ENCODE measurements around the gene OR14A16.

The OR14A16 gene

GRCh38 chr1:247845693-247846017, 21.7 kb upstream of the OR14A16 start:
- H3K36me3 ChIP-seq (ENCODE audit: control insufficient read depth in 2 of 2, insufficient read depth in 2 of 2, low read length in 2 of 2): no peaks in the 10 kb centered on the region
- no peaks in the 10 kb centered on the region for H3K4me1 ChIP-seq (ENCODE audit: control insufficient read depth in 2 of 2, insufficient read depth in 2 of 2, low read length in 2 of 2)
- no peak overlapping the region for H3K9ac ChIP-seq (ENCODE audit: low read depth in 1 of 2, low read length in 2 of 2)
- no peak overlapping the region for H3K27ac ChIP-seq (ENCODE audit: low read depth in 2 of 2, low read length in 2 of 2)
- no peaks in the 10 kb centered on the region for H3K9me3 ChIP-seq (ENCODE audit: control insufficient read depth in 2 of 2, low read length in 2 of 2)
- no peak overlapping the region for H3K4me3 ChIP-seq (ENCODE audit: low read length in 2 of 2)
- H3K27me3 ChIP-seq (ENCODE audit: control insufficient read depth in 2 of 2, insufficient read depth in 2 of 2, low read length in 2 of 2): no peaks in the 10 kb centered on the region

DNA sequence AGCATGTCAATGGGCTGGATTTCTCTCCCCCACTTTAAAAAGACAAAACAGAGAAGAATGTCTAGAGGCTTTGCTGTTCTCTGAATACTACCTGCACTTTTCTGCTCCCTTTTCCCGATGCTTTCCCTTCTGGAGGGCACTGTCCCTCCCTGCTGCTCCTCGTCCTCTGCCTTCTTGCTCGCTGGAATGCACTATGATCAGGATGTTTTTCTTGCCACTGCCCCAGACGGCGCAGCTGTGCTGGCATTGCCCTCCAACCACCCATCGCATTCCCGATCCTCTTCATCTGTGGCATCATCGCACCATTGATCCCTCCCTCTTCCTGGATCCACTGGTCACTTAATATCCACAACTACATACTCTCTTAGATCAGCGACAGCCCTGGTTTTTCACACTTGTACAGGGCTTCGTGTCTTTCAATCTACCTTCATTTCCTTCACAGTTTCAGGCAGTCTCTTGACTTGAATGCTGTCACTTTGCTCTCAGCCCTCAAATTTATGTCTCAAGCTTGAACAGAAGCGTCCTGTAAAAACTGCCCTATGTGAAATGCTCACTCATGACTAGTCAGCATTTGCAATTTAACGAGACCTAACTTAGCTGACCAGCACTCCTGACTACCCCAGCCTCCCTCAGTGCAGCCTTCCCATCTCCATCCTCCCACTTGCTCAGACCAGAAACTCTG, 21.2 kb upstream of the OR14A16 start:
- H3K27ac ChIP-seq (ENCODE audit: low read depth in 2 of 2, low read length in 2 of 2): no peak overlapping the region
- H3K9me3 ChIP-seq (ENCODE audit: control insufficient read depth in 2 of 2, low read length in 2 of 2): no peaks in the 10 kb centered on the region
- H3K36me3 ChIP-seq (ENCODE audit: control insufficient read depth in 2 of 2, insufficient read depth in 2 of 2, low read length in 2 of 2): no peaks in the 10 kb centered on the region
- no peaks in the 10 kb centered on the region for H3K27me3 ChIP-seq (ENCODE audit: control insufficient read depth in 2 of 2, insufficient read depth in 2 of 2, low read length in 2 of 2)
- no peaks in the 10 kb centered on the region for H3K4me1 ChIP-seq (ENCODE audit: control insufficient read depth in 2 of 2, insufficient read depth in 2 of 2, low read length in 2 of 2)
- H3K9ac ChIP-seq (ENCODE audit: low read depth in 1 of 2, low read length in 2 of 2): no peak overlapping the region
- no peak overlapping the region for H3K4me3 ChIP-seq (ENCODE audit: low read length in 2 of 2)

DNA sequence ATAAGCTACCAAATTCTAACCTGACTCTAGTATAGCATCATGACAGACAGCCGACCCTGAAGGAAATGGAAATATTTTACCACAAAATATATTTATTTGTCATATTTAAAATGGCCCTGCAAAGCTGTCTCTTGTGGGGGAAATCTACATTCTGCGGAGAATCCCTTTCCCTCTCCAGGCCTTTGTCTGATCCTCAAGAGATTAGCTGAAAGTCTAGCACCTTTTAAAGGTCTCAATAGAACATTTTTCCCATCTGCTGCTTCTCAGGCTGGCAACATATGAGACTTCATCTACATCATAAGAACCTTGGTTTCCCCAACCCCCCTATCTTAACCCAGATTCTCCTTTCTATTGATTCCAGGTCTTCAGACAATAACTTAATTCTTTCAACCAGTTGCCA, 19.5 kb upstream of the OR14A16 start:
- Histone ChIP-seq H3K9ac (ENCODE audit: low read depth in 1 of 2, low read length in 2 of 2) (no peak overlapping the region), H3K4me3 (ENCODE audit: low read length in 2 of 2) (no peak overlapping the region), H3K9me3 (ENCODE audit: control insufficient read depth in 2 of 2, low read length in 2 of 2) (no peaks in the 10 kb centered on the region), H3K27ac (ENCODE audit: low read depth in 2 of 2, low read length in 2 of 2) (no peak overlapping the region), H3K27me3 (ENCODE audit: control insufficient read depth in 2 of 2, insufficient read depth in 2 of 2, low read length in 2 of 2) (no peaks in the 10 kb centered on the region), H3K4me1 (ENCODE audit: control insufficient read depth in 2 of 2, insufficient read depth in 2 of 2, low read length in 2 of 2) (no peaks in the 10 kb centered on the region), H3K36me3 (ENCODE audit: control insufficient read depth in 2 of 2, insufficient read depth in 2 of 2, low read length in 2 of 2) (no peaks in the 10 kb centered on the region)

DNA sequence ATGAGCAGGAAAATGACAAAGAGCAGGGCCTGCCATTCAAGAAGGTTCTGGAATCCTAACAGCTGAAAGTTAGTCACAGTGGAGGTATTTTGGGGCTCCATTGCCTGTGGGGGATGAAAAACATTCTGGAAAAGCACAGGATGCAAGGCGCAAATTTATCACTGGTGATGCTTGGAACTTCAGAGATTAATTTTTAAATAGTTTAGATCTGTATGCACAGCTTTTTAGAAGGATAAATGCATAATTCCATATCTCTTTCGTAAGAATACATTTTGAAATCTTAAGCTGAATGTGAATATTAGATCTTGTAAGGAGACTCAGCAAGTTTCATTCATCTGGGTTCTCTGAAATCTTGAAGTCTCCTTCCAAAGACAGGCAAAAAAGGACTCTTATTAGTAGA, 17.9 kb upstream of the OR14A16 start, which contains the start of gene OR11L1:
OR11L1 (minus strand) TSS at position 101 of the 400 bp plus-strand sequence; CDS start at position 101, 0 bp downstream.
- Histone ChIP-seq H3K4me3 (ENCODE audit: low read length in 2 of 2) (no peak within 1 kb of the TSS), H3K9ac (ENCODE audit: low read depth in 1 of 2, low read length in 2 of 2) (no peak within 1 kb of the TSS), H3K36me3 (ENCODE audit: control insufficient read depth in 2 of 2, insufficient read depth in 2 of 2, low read length in 2 of 2) (no peaks in the 10 kb centered on the region), H3K9me3 (ENCODE audit: control insufficient read depth in 2 of 2, low read length in 2 of 2) (no peaks in the 10 kb centered on the region), H3K4me1 (ENCODE audit: control insufficient read depth in 2 of 2, insufficient read depth in 2 of 2, low read length in 2 of 2) (no peaks in the 10 kb centered on the region), H3K27ac (ENCODE audit: low read depth in 2 of 2, low read length in 2 of 2) (no peak within 1 kb of the TSS), H3K27me3 (ENCODE audit: control insufficient read depth in 2 of 2, insufficient read depth in 2 of 2, low read length in 2 of 2) (no peaks in the 10 kb centered on the region)

DNA sequence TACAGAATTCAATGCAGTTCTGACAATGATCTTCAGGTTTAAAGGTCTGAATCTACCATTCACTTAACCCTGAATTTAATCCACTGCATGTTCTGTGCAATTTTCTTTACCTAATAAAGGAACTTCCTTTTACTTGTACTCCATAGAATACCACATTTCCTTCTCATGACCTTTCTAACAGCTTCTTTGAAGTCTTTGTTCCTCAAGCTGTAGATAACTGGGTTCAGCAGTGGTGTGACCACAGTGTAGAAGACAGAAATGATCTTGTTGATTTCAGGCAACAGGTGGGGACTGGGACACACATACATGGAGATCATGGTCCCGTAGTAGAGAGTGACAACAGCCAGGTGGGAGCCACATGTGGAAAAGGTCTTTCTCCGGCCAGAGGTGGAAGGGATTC, 16.9 kb upstream of the OR14A16 start:
- Histone ChIP-seq H3K27me3 (ENCODE audit: control insufficient read depth in 2 of 2, insufficient read depth in 2 of 2, low read length in 2 of 2) (no peaks in the 10 kb centered on the region), H3K27ac (ENCODE audit: low read depth in 2 of 2, low read length in 2 of 2) (no peak overlapping the region), H3K36me3 (ENCODE audit: control insufficient read depth in 2 of 2, insufficient read depth in 2 of 2, low read length in 2 of 2) (no peaks in the 10 kb centered on the region), H3K4me1 (ENCODE audit: control insufficient read depth in 2 of 2, insufficient read depth in 2 of 2, low read length in 2 of 2) (no peaks in the 10 kb centered on the region), H3K9ac (ENCODE audit: low read depth in 1 of 2, low read length in 2 of 2) (no peak overlapping the region), H3K9me3 (ENCODE audit: control insufficient read depth in 2 of 2, low read length in 2 of 2) (no peaks in the 10 kb centered on the region), H3K4me3 (ENCODE audit: low read length in 2 of 2) (no peak overlapping the region)

GRCh38 chr1:247833601-247834000, 9.7 kb upstream of the OR14A16 start:
- no peaks in the 10 kb centered on the region for H3K4me1 ChIP-seq (ENCODE audit: control insufficient read depth in 2 of 2, insufficient read depth in 2 of 2, low read length in 2 of 2)
- H3K9me3 ChIP-seq (ENCODE audit: control insufficient read depth in 2 of 2, low read length in 2 of 2): no peaks in the 10 kb centered on the region
- no peak overlapping the region for H3K27ac ChIP-seq (ENCODE audit: low read depth in 2 of 2, low read length in 2 of 2)
- H3K9ac ChIP-seq (ENCODE audit: low read depth in 1 of 2, low read length in 2 of 2): no peak overlapping the region
- no peak overlapping the region for H3K4me3 ChIP-seq (ENCODE audit: low read length in 2 of 2)
- H3K36me3 ChIP-seq (ENCODE audit: control insufficient read depth in 2 of 2, insufficient read depth in 2 of 2, low read length in 2 of 2): no peaks in the 10 kb centered on the region
- H3K27me3 ChIP-seq (ENCODE audit: control insufficient read depth in 2 of 2, insufficient read depth in 2 of 2, low read length in 2 of 2): no peaks in the 10 kb centered on the region

- Histone ChIP-seq H3K4me3 (ENCODE audit: low read length in 2 of 2) (no peak overlapping the region), H3K9me3 (ENCODE audit: control insufficient read depth in 2 of 2, low read length in 2 of 2) (no peaks in the 10 kb centered on the region), H3K9ac (ENCODE audit: low read depth in 1 of 2, low read length in 2 of 2) (no peak overlapping the region), H3K4me1 (ENCODE audit: control insufficient read depth in 2 of 2, insufficient read depth in 2 of 2, low read length in 2 of 2) (no peaks in the 10 kb centered on the region), H3K27me3 (ENCODE audit: control insufficient read depth in 2 of 2, insufficient read depth in 2 of 2, low read length in 2 of 2) (no peaks in the 10 kb centered on the region), H3K27ac (ENCODE audit: low read depth in 2 of 2, low read length in 2 of 2) (no peak overlapping the region), H3K36me3 (ENCODE audit: control insufficient read depth in 2 of 2, insufficient read depth in 2 of 2, low read length in 2 of 2) (no peaks in the 10 kb centered on the region)
Observed at GRCh38 chr1:247829656-247830055, 5.7 kb upstream of the OR14A16 start.

- no peaks in the 10 kb centered on the region for H3K36me3 ChIP-seq (ENCODE audit: control insufficient read depth in 2 of 2, insufficient read depth in 2 of 2, low read length in 2 of 2)
- H3K27ac ChIP-seq (ENCODE audit: low read depth in 2 of 2, low read length in 2 of 2): no peak overlapping the region
- no peaks in the 10 kb centered on the region for H3K9me3 ChIP-seq (ENCODE audit: control insufficient read depth in 2 of 2, low read length in 2 of 2)
- H3K4me3 ChIP-seq (ENCODE audit: low read length in 2 of 2): no peak overlapping the region
- no peak overlapping the region for H3K9ac ChIP-seq (ENCODE audit: low read depth in 1 of 2, low read length in 2 of 2)
- H3K4me1 ChIP-seq (ENCODE audit: control insufficient read depth in 2 of 2, insufficient read depth in 2 of 2, low read length in 2 of 2): no peaks in the 10 kb centered on the region
- no peaks in the 10 kb centered on the region for H3K27me3 ChIP-seq (ENCODE audit: control insufficient read depth in 2 of 2, insufficient read depth in 2 of 2, low read length in 2 of 2)
Observed at GRCh38 chr1:247825362-247825761, 1.4 kb upstream of the OR14A16 start.

- Histone ChIP-seq H3K9ac (ENCODE audit: low read depth in 1 of 2, low read length in 2 of 2) (no peak overlapping the region), H3K36me3 (ENCODE audit: control insufficient read depth in 2 of 2, insufficient read depth in 2 of 2, low read length in 2 of 2) (no peaks in the 10 kb centered on the region), H3K27me3 (ENCODE audit: control insufficient read depth in 2 of 2, insufficient read depth in 2 of 2, low read length in 2 of 2) (no peaks in the 10 kb centered on the region), H3K4me3 (ENCODE audit: low read length in 2 of 2) (no peak overlapping the region), H3K27ac (ENCODE audit: low read depth in 2 of 2, low read length in 2 of 2) (no peak overlapping the region), H3K4me1 (ENCODE audit: control insufficient read depth in 2 of 2, insufficient read depth in 2 of 2, low read length in 2 of 2) (no peaks in the 10 kb centered on the region), H3K9me3 (ENCODE audit: control insufficient read depth in 2 of 2, low read length in 2 of 2) (no peaks in the 10 kb centered on the region)
Observed at GRCh38 chr1:247822060-247822459, 1.9 kb downstream of the OR14A16 start.

DNA sequence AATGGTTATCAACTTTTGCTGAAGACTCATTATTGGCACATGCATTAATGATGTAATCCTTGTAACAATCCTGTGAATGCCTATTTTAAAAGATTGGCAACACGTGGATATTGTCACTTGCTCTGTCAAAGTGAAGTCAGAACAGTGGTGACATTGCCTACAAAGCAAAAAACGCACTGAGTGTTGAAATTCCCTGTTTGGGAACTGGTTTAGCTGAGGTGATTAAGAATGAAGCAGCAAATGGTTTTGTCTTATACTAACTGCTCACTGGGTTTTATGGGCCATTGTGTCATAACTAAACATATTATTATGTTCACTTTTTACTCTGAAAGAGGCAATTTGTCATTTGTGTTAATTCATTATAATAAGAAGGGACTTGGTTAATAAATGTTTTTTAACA, 11.3 kb downstream of the OR14A16 start:
- H3K36me3 ChIP-seq (ENCODE audit: control insufficient read depth in 2 of 2, insufficient read depth in 2 of 2, low read length in 2 of 2): no peaks in the 10 kb centered on the region
- H3K4me1 ChIP-seq (ENCODE audit: control insufficient read depth in 2 of 2, insufficient read depth in 2 of 2, low read length in 2 of 2): no peaks in the 10 kb centered on the region
- H3K4me3 ChIP-seq (ENCODE audit: low read length in 2 of 2): no peak overlapping the region
- no peak overlapping the region for H3K27ac ChIP-seq (ENCODE audit: low read depth in 2 of 2, low read length in 2 of 2)
- no peaks in the 10 kb centered on the region for H3K9me3 ChIP-seq (ENCODE audit: control insufficient read depth in 2 of 2, low read length in 2 of 2)
- no peak overlapping the region for H3K9ac ChIP-seq (ENCODE audit: low read depth in 1 of 2, low read length in 2 of 2)
- H3K27me3 ChIP-seq (ENCODE audit: control insufficient read depth in 2 of 2, insufficient read depth in 2 of 2, low read length in 2 of 2): no peaks in the 10 kb centered on the region

GRCh38 chr1:247797518-247797917, 26.4 kb downstream of the OR14A16 start:
- H3K4me3 ChIP-seq (ENCODE audit: low read length in 2 of 2): no peak overlapping the region
- no peak overlapping the region for H3K9ac ChIP-seq (ENCODE audit: low read depth in 1 of 2, low read length in 2 of 2)
- H3K27me3 ChIP-seq (ENCODE audit: control insufficient read depth in 2 of 2, insufficient read depth in 2 of 2, low read length in 2 of 2): no peaks in the 10 kb centered on the region
- no peaks in the 10 kb centered on the region for H3K4me1 ChIP-seq (ENCODE audit: control insufficient read depth in 2 of 2, insufficient read depth in 2 of 2, low read length in 2 of 2)
- H3K27ac ChIP-seq (ENCODE audit: low read depth in 2 of 2, low read length in 2 of 2): no peak overlapping the region
- no peaks in the 10 kb centered on the region for H3K36me3 ChIP-seq (ENCODE audit: control insufficient read depth in 2 of 2, insufficient read depth in 2 of 2, low read length in 2 of 2)
- H3K9me3 ChIP-seq (ENCODE audit: control insufficient read depth in 2 of 2, low read length in 2 of 2): peaks cover 0 to 3% of the 10 kb centered on the region in 2 donors

Data from mucosa of rectum (tissue), 2 donors.